Body of pancreas (tissue), 4 donors: ENCODE measurements around the gene DOK5.

Experiments used
- CTCF ChIP-seq, 7 experiments: fragments of 450-650 bp in 4 of 7; fragments of 200-600 bp in 3 of 7; sonication (generic) in 3 of 7; IDR thresholded peaks; one replicate each; pipeline ENCODE4 v1.5.1; 2016 to 2019; ENCODE audit warnings: antibody characterized with exemption in 7 of 7
- POLR2A ChIP-seq, 3 donors: fragments of 450-650 bp; IDR thresholded peaks; one replicate each; pipeline ENCODE4 v1.6.1; 2016; ENCODE audit warnings: antibody characterized with exemption in 3 of 3, mild to moderate bottlenecking in 2 of 3

DNA sequence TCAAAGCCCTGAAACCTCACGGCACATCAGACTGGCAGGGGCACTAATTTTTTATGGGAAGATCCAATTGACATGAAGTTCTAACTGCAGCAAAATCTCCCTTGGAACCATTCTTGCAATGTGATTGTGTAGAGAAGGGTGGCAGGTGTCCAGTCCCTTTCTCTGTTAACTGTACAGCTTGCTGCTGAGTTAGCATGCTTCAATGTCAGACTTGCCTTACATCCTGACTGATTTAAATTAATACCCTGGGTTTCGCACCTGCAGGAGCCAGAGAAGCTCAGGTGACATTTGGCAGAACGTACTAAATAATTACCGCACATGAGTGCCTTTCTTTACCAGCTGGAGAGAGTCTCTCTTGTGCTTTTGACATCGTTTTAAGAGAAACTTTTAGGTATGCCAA lies 123.0 kb downstream of the DOK5 start:
- no peak for TF ChIP-seq CTCF (IDR thresholded peaks at IDR 0.05)
- TF ChIP-seq POLR2A (IDR thresholded peaks at IDR 0.05), result no peak
